PC-9 (cell line): Measurements from ENCODE around the gene RXRA. TPM values are rescaled to one million over a fixed set of nuclear protein-coding genes. Genes with fewer than 3 reads are reported as not detected.

Source experiments
- BruUV-seq: library from RNA; stranded (reverse); fragments of 400-500 nt; replicated peaks from 2 replicates; lab custom pipeline; 2021; lab: Mats Ljungman, UMichigan
- CTCF ChIA-PET: fragments of 300-600 bp; sonication (Branson Sonifier 250); formaldehyde crosslinking; loops from one replicate; lab custom pipeline; 2022; ENCODE audit warnings: antibody characterized with exemption; lab: Charles Lee
- POLR2A ChIA-PET: fragments of 300-600 bp; sonication (Branson Sonifier 250); formaldehyde crosslinking; loops from one replicate; lab custom pipeline; 2022; ENCODE audit warnings: antibody characterized with exemption; ENCODE audit not compliant: unreplicated experiment; lab: Charles Lee
- DNase-seq, 2 experiments: peaks; one replicate each; pipeline versions ENCODE4 v3.0.0 to v3.0.0-alpha.2; 2015 to 2022; ENCODE audit warnings: mixed read lengths in 1 of 2
- H2AFZ ChIP-seq: fragments of 200-600 bp; sonication (generic); 2 replicates; pipeline ENCODE4 v1.8.1; 2017; ENCODE audit warnings: antibody characterized with exemption
- H3F3A ChIP-seq: fragments of 200-600 bp; sonication (generic); 2 replicates; pipeline ENCODE4 v1.8.1; 2017; ENCODE audit warnings: antibody characterized with exemption, mild to moderate bottlenecking, low read depth; ENCODE audit not compliant: insufficient read depth
- H3K27ac ChIP-seq: fragments of 200-600 bp; sonication (generic); 2 replicates; pipeline ENCODE4 v1.6.1; 2016; ENCODE audit warnings: mixed run types
- H3K27me3 ChIP-seq: fragments of 200-600 bp; sonication (generic); 2 replicates; pipeline ENCODE4 v1.6.1; 2016; ENCODE audit warnings: low read depth, mixed run types; ENCODE audit not compliant: insufficient read depth
- H3K36me3 ChIP-seq: fragments of 200-600 bp; sonication (generic); 2 replicates; pipeline ENCODE4 v1.6.1; 2016; ENCODE audit warnings: low read depth, mixed run types
- H3K4me1 ChIP-seq: fragments of 200-600 bp; sonication (generic); replicated peaks from 2 replicates; pipeline ENCODE4 v1.6.1; 2016; ENCODE audit warnings: mixed run types; ENCODE audit not compliant: insufficient read depth
- H3K4me2 ChIP-seq: fragments of 200-600 bp; sonication (generic); 2 replicates; pipeline ENCODE4 v1.6.1; 2017; ENCODE audit warnings: mixed run types
- H3K4me3 ChIP-seq: fragments of 200-600 bp; sonication (generic); 2 replicates; pipeline ENCODE4 v1.6.1; 2016; ENCODE audit warnings: mixed run types
- H3K79me2 ChIP-seq: fragments of 200-600 bp; sonication (generic); 2 replicates; pipeline ENCODE4 v1.6.1; 2017; ENCODE audit warnings: low read depth, mixed run types
- H3K9me2 ChIP-seq: fragments of 200-600 bp; sonication (generic); 2 replicates; pipeline ENCODE4 v1.8.1; 2017; ENCODE audit warnings: mild to moderate bottlenecking; ENCODE audit not compliant: insufficient read depth
- H3K9me3 ChIP-seq: fragments of 200-600 bp; sonication (generic); 2 replicates; pipeline ENCODE4 v1.8.1; 2016; ENCODE audit warnings: low read depth; ENCODE audit not compliant: insufficient read depth
- H4K20me1 ChIP-seq: fragments of 200-600 bp; sonication (generic); 2 replicates; pipeline ENCODE4 v1.8.1; 2017; ENCODE audit not compliant: insufficient read depth
- EZH2 ChIP-seq: fragments of 200-600 bp; sonication (generic); IDR thresholded peaks from 2 replicates; pipeline ENCODE4 v1.8.0; 2017; ENCODE audit warnings: antibody characterized with exemption, low read depth
- intact Hi-C: fragments of 100-400 bp; cut with micrococcal nuclease; formaldehyde crosslinking; loops from one replicate; pipeline ENCODE4 v1.10.0; 2022; ENCODE audit not compliant: unreplicated experiment
- total RNA-seq: library from RNA; stranded (reverse); gene quantifications from 2 replicates; pipeline ENCODE4 v1.2.3, GENCODE V29; 2021
- TF ChIP-seq, protein P1 (sequence below): fragments of 200-600 bp; sonication (generic); conservative IDR thresholded peaks from 2 replicates; pipeline ENCODE4 v1.6.1; 2017; ENCODE audit warnings: mixed run types, antibody characterized with exemption, mild to moderate bottlenecking, moderate library complexity

Gene RXRA
- total RNA-seq, 1 experiment from 2014 or later, result 146 TPM

DNA sequence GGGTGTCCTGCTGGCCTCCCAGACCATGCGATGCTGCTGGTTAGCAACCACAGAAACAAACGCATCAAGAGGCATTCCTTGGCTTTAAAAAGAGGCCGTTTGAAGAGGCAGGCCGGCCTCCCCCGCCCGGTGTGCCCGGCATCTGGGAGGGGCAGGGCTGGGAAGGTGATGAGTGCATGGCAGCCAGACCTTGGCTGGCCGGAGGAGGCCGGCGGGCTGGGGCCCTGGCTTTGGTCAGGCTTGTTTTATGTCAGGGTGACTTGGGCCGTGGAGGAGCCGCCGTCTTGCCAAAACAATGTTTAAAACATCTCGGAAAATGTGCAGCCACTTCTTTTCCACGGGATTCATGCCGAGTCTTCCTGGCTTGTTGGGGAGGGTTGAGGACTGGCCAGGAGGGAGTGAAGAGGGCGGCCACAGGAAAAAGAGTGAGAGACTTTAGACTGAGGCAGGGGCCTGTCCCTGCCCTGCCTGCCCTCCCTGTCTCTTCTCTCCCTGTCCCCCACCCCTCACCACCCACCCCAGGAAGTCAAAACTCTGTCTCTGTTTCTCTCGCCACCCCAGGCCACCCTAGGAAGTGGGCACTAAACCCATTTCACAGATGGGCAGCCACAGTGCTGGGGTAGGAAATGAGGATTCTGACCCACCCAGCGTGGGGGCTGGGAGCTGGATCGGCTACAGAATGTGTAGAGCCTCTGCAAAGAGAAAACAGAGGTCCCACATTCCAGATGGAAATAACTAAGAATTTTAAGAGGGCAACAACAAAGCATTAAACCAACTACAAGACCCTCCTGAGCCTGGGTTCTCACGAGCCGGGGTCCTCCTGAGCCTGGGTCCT, 143.0 kb downstream of the RXRA start:
- Histone ChIP-seq H3K79me2 (no peaks in the 10 kb centered on the region), H3K36me3 (no peaks in the 10 kb centered on the region), H3K27ac (no peak overlapping the region), H3K4me2 (no peak overlapping the region), H3K4me3 (no peak overlapping the region), H3K9me2 (no peaks in the 10 kb centered on the region), H3F3A (no peaks in the 10 kb centered on the region), H4K20me1 (no peaks in the 10 kb centered on the region), H3K9me3 (no peaks in the 10 kb centered on the region), H2AFZ (no peak overlapping the region), H3K4me1 (no peaks in the 10 kb centered on the region), H3K27me3 (peaks cover 24% of the 10 kb centered on the region)
- ChIA-PET CTCF (no interaction called here), POLR2A (no interaction called here)
- TF ChIP-seq EZH2, result no peak
- TF ChIP-seq, protein P1, sequence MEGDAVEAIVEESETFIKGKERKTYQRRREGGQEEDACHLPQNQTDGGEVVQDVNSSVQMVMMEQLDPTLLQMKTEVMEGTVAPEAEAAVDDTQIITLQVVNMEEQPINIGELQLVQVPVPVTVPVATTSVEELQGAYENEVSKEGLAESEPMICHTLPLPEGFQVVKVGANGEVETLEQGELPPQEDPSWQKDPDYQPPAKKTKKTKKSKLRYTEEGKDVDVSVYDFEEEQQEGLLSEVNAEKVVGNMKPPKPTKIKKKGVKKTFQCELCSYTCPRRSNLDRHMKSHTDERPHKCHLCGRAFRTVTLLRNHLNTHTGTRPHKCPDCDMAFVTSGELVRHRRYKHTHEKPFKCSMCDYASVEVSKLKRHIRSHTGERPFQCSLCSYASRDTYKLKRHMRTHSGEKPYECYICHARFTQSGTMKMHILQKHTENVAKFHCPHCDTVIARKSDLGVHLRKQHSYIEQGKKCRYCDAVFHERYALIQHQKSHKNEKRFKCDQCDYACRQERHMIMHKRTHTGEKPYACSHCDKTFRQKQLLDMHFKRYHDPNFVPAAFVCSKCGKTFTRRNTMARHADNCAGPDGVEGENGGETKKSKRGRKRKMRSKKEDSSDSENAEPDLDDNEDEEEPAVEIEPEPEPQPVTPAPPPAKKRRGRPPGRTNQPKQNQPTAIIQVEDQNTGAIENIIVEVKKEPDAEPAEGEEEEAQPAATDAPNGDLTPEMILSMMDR, result no peak
- intact Hi-C loops, result no loop called here
- BruUV-seq, result no TSS peak
- peak; percentile 32 to 34 for DNase-seq

DNA sequence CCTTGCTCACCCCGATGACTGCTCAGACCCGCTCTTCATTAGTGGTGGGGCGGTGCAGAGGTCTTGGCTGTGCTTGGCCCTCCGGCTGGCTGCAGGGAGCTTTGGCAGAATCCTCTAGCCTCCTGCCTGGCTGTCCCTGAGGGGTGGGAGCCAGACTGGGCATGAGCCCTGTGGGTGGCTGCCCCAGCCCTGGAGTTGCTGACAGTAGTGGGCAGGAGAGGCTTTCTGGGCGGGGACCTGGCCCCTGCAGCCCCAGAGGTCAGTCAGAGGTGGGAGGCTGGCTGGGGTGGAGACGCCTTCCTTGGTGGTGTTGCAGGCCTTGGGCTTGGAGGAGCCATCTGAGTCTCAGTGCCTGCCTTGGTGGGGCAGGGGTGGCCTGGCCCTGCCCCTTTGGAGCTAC, 146.0 kb downstream of the RXRA start:
- CTCF ChIA-PET, result no interaction called here
- H3K4me2 ChIP-seq, result no peak overlapping the region
- no peaks in the 10 kb centered on the region for H3K9me2 ChIP-seq
- no peaks in the 10 kb centered on the region for H3K36me3 ChIP-seq
- no peaks in the 10 kb centered on the region for H3K79me2 ChIP-seq
- DNase-seq, result peak in 1 of 2 experiments; percentile 9
- no peaks in the 10 kb centered on the region for H4K20me1 ChIP-seq
- H3K4me1 ChIP-seq, result no peaks in the 10 kb centered on the region
- H3K27ac ChIP-seq, result no peak overlapping the region
- no peak overlapping the region for H3K4me3 ChIP-seq
- no peaks in the 10 kb centered on the region for H3K9me3 ChIP-seq
- peaks cover 24% of the 10 kb centered on the region for H3K27me3 ChIP-seq
- H3F3A ChIP-seq, result no peaks in the 10 kb centered on the region
- BruUV-seq, result no TSS peak
- H2AFZ ChIP-seq, result no peak overlapping the region
- intact Hi-C loops, result no loop called here
- TF ChIP-seq, protein P1, result no peak
- TF ChIP-seq EZH2, result no peak
- POLR2A ChIA-PET, result no interaction called here

- Histone ChIP-seq H3K4me3 (no peak overlapping the region), H3K79me2 (no peaks in the 10 kb centered on the region), H3K4me2 (no peak overlapping the region), H3K9me3 (no peaks in the 10 kb centered on the region), H3K27ac (no peak overlapping the region), H4K20me1 (no peaks in the 10 kb centered on the region), H3K27me3 (peaks cover 31% of the 10 kb centered on the region), H3K9me2 (no peaks in the 10 kb centered on the region), H3K36me3 (no peaks in the 10 kb centered on the region), H3F3A (no peaks in the 10 kb centered on the region), H2AFZ (no peak overlapping the region), H3K4me1 (no peaks in the 10 kb centered on the region)
- DNase-seq, result peak in 1 of 2 experiments; percentile 15
- no TSS peak for BruUV-seq
- no peak for TF ChIP-seq EZH2
- TF ChIP-seq, protein P1, result no peak
- intact Hi-C loops, result no loop called here
- POLR2A ChIA-PET, result no interaction called here
- CTCF ChIA-PET, result no interaction called here
These were observed 147.1 kb downstream of the RXRA start for GRCh38 chr9:134473141-134474054.
